ENCODE results near the gene CDH5. TPM values are rescaled to one million over a fixed set of nuclear protein-coding genes. Genes with fewer than 3 reads are reported as not detected.

Gene CDH5
- total RNA-seq, 4 donors from 2014 or later = 10.2 to 28.3 (median 14.0) TPM

GRCh38 chr16:66427036-66427860 lies 60.8 kb downstream of the CDH5 start, which contains the start of gene BEAN1:
TSS of gene BEAN1 (plus strand) at chr16:66427295. CDS start at chr16:66437677, 10,382 bp downstream.
- WGBS, 2 donors = 1 to 2% methylated on average over 8 to 31 of the region's 118 CpGs
- intact Hi-C loops (cut with DNase I; ENCODE audit: low total_unique reads) = no loop called here
- peak in 1 of 2 donors; percentile 76 for DNase-seq (ENCODE audit: low spot score in 2 of 2)
- TF ChIP-seq CTCF (IDR thresholded peaks at IDR 0.05) (no peak), POLR2A (IDR thresholded peaks at IDR 0.05) (no peak)
- H3K4me3 ChIP-seq (ENCODE audit: low read depth, poor library complexity, severe bottlenecking) = peak within 1 kb of the TSS; percentile 4

- H3K4me3 ChIP-seq (ENCODE audit: low read depth, poor library complexity, severe bottlenecking) = peak overlapping the region; percentile 4
- DNase-seq (ENCODE audit: low spot score in 2 of 2) = peak in 1 of 2 donors; percentile 80
- 10 to 11% methylated on average over 33 to 37 of the region's 40 CpGs for WGBS, 2 donors
- TF ChIP-seq POLR2A (IDR thresholded peaks at IDR 0.05) (no peak), CTCF (IDR thresholded peaks at IDR 0.05) (no peak)
- intact Hi-C loops (cut with DNase I; ENCODE audit: low total_unique reads) = no loop called here
Measured at GRCh38 chr16:66427871-66428681, 61.6 kb downstream of the CDH5 start.

- DNase-seq (ENCODE audit: low spot score in 2 of 2) = peak in 1 of 2 donors; percentile 82
- intact Hi-C loops (cut with DNase I; ENCODE audit: low total_unique reads) = no loop called here
- TF ChIP-seq POLR2A (IDR thresholded peaks at IDR 0.05) = no peak
- no peak for TF ChIP-seq CTCF (IDR thresholded peaks at IDR 0.05)
- 24 to 43% methylated on average over 11 of the region's 11 CpGs for WGBS, 2 donors
- no peak overlapping the region for H3K4me3 ChIP-seq (ENCODE audit: low read depth, poor library complexity, severe bottlenecking)
Measured at GRCh38 chr16:66428682-66429251, 62.3 kb downstream of the CDH5 start.

GRCh38 chr16:66429290-66429962 lies 62.9 kb downstream of the CDH5 start:
- H3K4me3 ChIP-seq (ENCODE audit: low read depth, poor library complexity, severe bottlenecking) = no peak overlapping the region
- 49 to 70% methylated on average over 9 of the region's 9 CpGs for WGBS, 2 donors
- TF ChIP-seq POLR2A (IDR thresholded peaks at IDR 0.05) (no peak), CTCF (IDR thresholded peaks at IDR 0.05) (no peak)
- DNase-seq (ENCODE audit: low spot score in 2 of 2) = peak in 1 of 2 donors; percentile 74
- intact Hi-C loops (cut with DNase I; ENCODE audit: low total_unique reads) = no loop called here

- TF ChIP-seq CTCF (IDR thresholded peaks at IDR 0.05) (no peak), POLR2A (IDR thresholded peaks at IDR 0.05) (no peak)
- 69% methylated on average over 3 of the region's 3 CpGs for WGBS, 2 donors
- no peak overlapping the region for H3K4me3 ChIP-seq (ENCODE audit: low read depth, poor library complexity, severe bottlenecking)
- intact Hi-C loops (cut with DNase I; ENCODE audit: low total_unique reads) = no loop called here
- DNase-seq (ENCODE audit: low spot score in 2 of 2) = no peak
Measured at GRCh38 chr16:66430214-66430613, 63.7 kb downstream of the CDH5 start.
